Cardiac muscle cell (in vitro differentiated cells and primary cell): ENCODE measurements around the gene SERINC3. TPM values are rescaled to one million over a fixed set of nuclear protein-coding genes. Genes with fewer than 3 reads are reported as not detected.

Experiments
- DNase-seq, 2 donors: peaks; one replicate each; pipeline versions ENCODE4 v3.0.0 to v3.0.0-alpha.2; 2010 to 2017; ENCODE audit warnings: low read depth in 1 of 2, low spot score in 1 of 2
- H3K27ac ChIP-seq: fragments of 200-600 bp; sonication (generic); 2 replicates; pipeline ENCODE4 v1.5.1; 2016
- H3K27me3 ChIP-seq: fragments of 200-600 bp; sonication (generic); 2 replicates; pipeline ENCODE4 v1.6.0; 2016; ENCODE audit warnings: control low read depth
- H3K36me3 ChIP-seq: fragments of 200-600 bp; sonication (generic); 2 replicates; pipeline ENCODE4 v1.5.1; 2016; ENCODE audit warnings: control low read depth
- H3K4me1 ChIP-seq: fragments of 200-600 bp; sonication (generic); 2 replicates; pipeline ENCODE4 v1.8.1; 2017; ENCODE audit warnings: low read depth, mild to moderate bottlenecking, mixed run types
- H3K4me3 ChIP-seq: fragments of 200-600 bp; sonication (generic); 2 replicates; pipeline ENCODE4 v1.5.1; 2016; ENCODE audit warnings: mild to moderate bottlenecking
- H3K9me3 ChIP-seq: fragments of 200-600 bp; sonication (generic); 2 replicates; pipeline ENCODE4 v1.5.1; 2017; ENCODE audit warnings: low read depth, mild to moderate bottlenecking, control low read depth
- CTCF ChIP-seq: IDR thresholded peaks from 2 replicates; pipeline ENCODE4 v1.5.1; 2012; ENCODE audit warnings: low read depth, mild to moderate bottlenecking, low read length
- polyA plus RNA-seq: library from polyadenylated mRNA; unstranded; fragments of >200 nt; fragmentation: Nextera tagmentation; extraction: Ambion mirVana; gene quantifications from 2 replicates; pipeline ENCODE4 v1.2.1, GENCODE V29; 2016
- total RNA-seq: library from RNA; depleted of rRNA; stranded (reverse); fragments of >200 nt; gene quantifications from 2 replicates; pipeline ENCODE4 v1.2.3, GENCODE V29; 2016

Gene SERINC3
- total and polyA plus RNA-seq, 2 experiments from 2014 or later = 49.2 to 73.8 TPM

- peak; percentile 39 to 80 for DNase-seq
These were observed 50.4 kb downstream of the SERINC3 start for GRCh38 chr20:44471481-44471882.

GRCh38 chr20:44470327-44470726 lies 51.5 kb downstream of the SERINC3 start:
- no peaks in the 10 kb centered on the region for H3K27me3 ChIP-seq
- TF ChIP-seq CTCF = no peak
- H3K9me3 ChIP-seq = no peaks in the 10 kb centered on the region
- H3K27ac ChIP-seq = no peak overlapping the region
- no peak overlapping the region for H3K4me3 ChIP-seq
- no peak for DNase-seq
- no peaks in the 10 kb centered on the region for H3K36me3 ChIP-seq
- H3K4me1 ChIP-seq = no peaks in the 10 kb centered on the region

More at GRCh38 chr20:44471481-44471882, 50.4 kb downstream of the SERINC3 start:
- Histone ChIP-seq H3K4me3 (no peak overlapping the region), H3K36me3 (no peaks in the 10 kb centered on the region), H3K27ac (no peak overlapping the region), H3K9me3 (no peaks in the 10 kb centered on the region), H3K4me1 (no peaks in the 10 kb centered on the region), H3K27me3 (no peaks in the 10 kb centered on the region)
- TF ChIP-seq CTCF = peak; percentile 67

GRCh38 chr20:44468044-44468782 lies 53.7 kb downstream of the SERINC3 start:
- no peaks in the 10 kb centered on the region for H3K36me3 ChIP-seq
- no peak overlapping the region for H3K4me3 ChIP-seq
- H3K4me1 ChIP-seq = no peaks in the 10 kb centered on the region
- H3K9me3 ChIP-seq = no peaks in the 10 kb centered on the region
- DNase-seq = no peak
- no peaks in the 10 kb centered on the region for H3K27me3 ChIP-seq
- no peak for TF ChIP-seq CTCF
- no peak overlapping the region for H3K27ac ChIP-seq

GRCh38 chr20:44467289-44467883 lies 54.5 kb downstream of the SERINC3 start:
- Histone ChIP-seq H3K36me3 (no peaks in the 10 kb centered on the region), H3K27ac (no peak overlapping the region), H3K4me3 (no peak overlapping the region), H3K9me3 (no peaks in the 10 kb centered on the region), H3K4me1 (no peaks in the 10 kb centered on the region), H3K27me3 (no peaks in the 10 kb centered on the region)
- no peak for TF ChIP-seq CTCF
- peak; percentile 8 to 90 for DNase-seq

GRCh38 chr20:44465001-44465560 lies 56.8 kb downstream of the SERINC3 start:
- Histone ChIP-seq H3K27ac (no peak overlapping the region), H3K4me1 (no peaks in the 10 kb centered on the region), H3K27me3 (no peaks in the 10 kb centered on the region), H3K36me3 (no peaks in the 10 kb centered on the region), H3K4me3 (no peak overlapping the region), H3K9me3 (no peaks in the 10 kb centered on the region)
- no peak for TF ChIP-seq CTCF
- no peak for DNase-seq
